ENCODE measurements around the gene SIRT4. TPM values are rescaled to one million over a fixed set of nuclear protein-coding genes. Genes with fewer than 3 reads are reported as not detected.
"Not testable (repeated sequence)": the region's sequence is repeated elsewhere in the genome, so short reads cannot be mapped to it uniquely, and the experiment has no call there.

SIRT4 gene, protein sequence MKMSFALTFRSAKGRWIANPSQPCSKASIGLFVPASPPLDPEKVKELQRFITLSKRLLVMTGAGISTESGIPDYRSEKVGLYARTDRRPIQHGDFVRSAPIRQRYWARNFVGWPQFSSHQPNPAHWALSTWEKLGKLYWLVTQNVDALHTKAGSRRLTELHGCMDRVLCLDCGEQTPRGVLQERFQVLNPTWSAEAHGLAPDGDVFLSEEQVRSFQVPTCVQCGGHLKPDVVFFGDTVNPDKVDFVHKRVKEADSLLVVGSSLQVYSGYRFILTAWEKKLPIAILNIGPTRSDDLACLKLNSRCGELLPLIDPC
- total RNA-seq, result 1 to 10 TPM; 2.4 to 2.6 TPM

GRCh38 chr12:120301962-120302815 is at the start of gene SIRT4:
Gene SIRT4, plus strand, starts transcription at chr12:120302321. Its CDS starts 1,241 bp downstream, at chr12:120303562.
- Mint-ChIP-seq H3K36me3 (no peaks in the 10 kb centered on the region), H3K27me3 (no peaks in the 10 kb centered on the region), H3K9me3 (no peaks in the 10 kb centered on the region), H3K27ac (peak within 1 kb of the TSS; percentile 57 to 85), H3K4me3 (peak within 1 kb of the TSS; percentile 96), H3K4me1 (ENCODE audit: low read depth in 2 of 2) (peaks cover 6 to 10% of the 10 kb centered on the region in 2 donors)
- peak; percentile 99 to 100 for ATAC-seq
- DNase-seq (ENCODE audit: low spot score), result peak; percentile 91

- Mint-ChIP-seq H3K4me3 (peak overlapping the region; percentile 83), H3K27ac (peak overlapping the region; percentile 80 to 83), H3K4me1 (ENCODE audit: low read depth in 2 of 2) (peaks cover 79 to 84% of the 10 kb centered on the region in 2 donors)
- ATAC-seq, result peak; percentile 40 to 70
- not testable (repeated sequence) for H3K27me3 Mint-ChIP-seq; H3K36me3 Mint-ChIP-seq; DNase-seq (ENCODE audit: low spot score); H3K9me3 Mint-ChIP-seq
Measured at GRCh38 chr12:120253313-120253712, 48.8 kb upstream of the SIRT4 start.

- Mint-ChIP-seq H3K4me1 (ENCODE audit: low read depth in 2 of 2) (peaks cover 76 to 81% of the 10 kb centered on the region in 2 donors), H3K27me3 (no peaks in the 10 kb centered on the region), H3K4me3 (peak overlapping the region; percentile 58), H3K9me3 (no peaks in the 10 kb centered on the region), H3K27ac (peak overlapping the region; percentile 77 to 83), H3K36me3 (peaks cover 8% of the 10 kb centered on the region)
- DNase-seq (ENCODE audit: low spot score) (peak; percentile 38), ATAC-seq (no peak)
Measured at GRCh38 chr12:120254809-120255208, 47.3 kb upstream of the SIRT4 start.

DNA sequence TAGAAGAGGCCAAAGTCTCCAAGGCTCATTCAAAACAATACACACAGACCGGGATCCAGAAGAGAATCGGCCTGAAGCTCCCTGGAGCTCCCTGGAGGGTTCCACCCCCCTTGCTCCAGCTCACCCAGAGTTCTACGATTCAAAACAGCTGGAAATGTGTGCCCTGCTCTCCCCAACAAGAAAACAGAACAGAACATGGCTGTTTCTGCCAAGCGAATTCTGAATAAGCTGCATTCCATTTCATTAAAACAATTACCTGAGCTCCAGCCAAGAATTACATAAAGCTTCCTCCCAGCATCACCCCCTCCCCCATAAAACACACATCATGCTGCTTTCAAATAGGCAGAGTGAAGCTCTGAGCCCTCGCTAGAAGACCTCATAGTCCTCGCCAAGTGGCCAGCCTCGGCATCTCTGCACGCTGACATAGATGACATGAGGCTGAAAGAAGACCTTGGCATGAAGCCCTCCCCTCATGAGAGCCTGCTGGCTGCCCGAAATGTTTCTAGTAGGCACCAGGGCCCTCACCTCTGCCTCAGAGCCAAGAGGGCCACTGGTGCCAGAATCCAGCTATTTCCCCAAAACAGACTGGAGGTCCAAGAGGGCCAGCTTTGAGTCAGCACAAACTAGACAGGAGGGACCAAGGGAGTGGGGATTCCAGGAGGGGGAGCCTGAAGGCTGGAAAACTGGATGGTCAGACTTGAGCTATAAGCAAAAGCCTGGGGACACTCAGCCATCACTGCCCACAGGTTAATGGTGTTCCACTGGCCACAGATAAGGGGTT is 44.9 kb upstream of the SIRT4 start:
- no peak for DNase-seq (ENCODE audit: low spot score)
- Mint-ChIP-seq H3K36me3 (peaks cover 8% of the 10 kb centered on the region), H3K27ac (peak overlapping the region; percentile 56 to 63), H3K27me3 (no peaks in the 10 kb centered on the region), H3K9me3 (no peaks in the 10 kb centered on the region), H3K4me1 (ENCODE audit: low read depth in 2 of 2) (peaks cover 79 to 82% of the 10 kb centered on the region in 2 donors), H3K4me3 (peak overlapping the region; percentile 4)
- ATAC-seq, result no peak

GRCh38 chr12:120258323-120258896 is 43.7 kb upstream of the SIRT4 start:
- Mint-ChIP-seq H3K27ac (peak overlapping the region; percentile 56 to 63), H3K36me3 (peaks cover 13% of the 10 kb centered on the region), H3K4me1 (ENCODE audit: low read depth in 2 of 2) (peaks cover 77 to 81% of the 10 kb centered on the region in 2 donors), H3K4me3 (peak overlapping the region; percentile 16), H3K9me3 (no peaks in the 10 kb centered on the region), H3K27me3 (no peaks in the 10 kb centered on the region)
- ATAC-seq (no peak), DNase-seq (ENCODE audit: low spot score) (peak; percentile 29)

DNA sequence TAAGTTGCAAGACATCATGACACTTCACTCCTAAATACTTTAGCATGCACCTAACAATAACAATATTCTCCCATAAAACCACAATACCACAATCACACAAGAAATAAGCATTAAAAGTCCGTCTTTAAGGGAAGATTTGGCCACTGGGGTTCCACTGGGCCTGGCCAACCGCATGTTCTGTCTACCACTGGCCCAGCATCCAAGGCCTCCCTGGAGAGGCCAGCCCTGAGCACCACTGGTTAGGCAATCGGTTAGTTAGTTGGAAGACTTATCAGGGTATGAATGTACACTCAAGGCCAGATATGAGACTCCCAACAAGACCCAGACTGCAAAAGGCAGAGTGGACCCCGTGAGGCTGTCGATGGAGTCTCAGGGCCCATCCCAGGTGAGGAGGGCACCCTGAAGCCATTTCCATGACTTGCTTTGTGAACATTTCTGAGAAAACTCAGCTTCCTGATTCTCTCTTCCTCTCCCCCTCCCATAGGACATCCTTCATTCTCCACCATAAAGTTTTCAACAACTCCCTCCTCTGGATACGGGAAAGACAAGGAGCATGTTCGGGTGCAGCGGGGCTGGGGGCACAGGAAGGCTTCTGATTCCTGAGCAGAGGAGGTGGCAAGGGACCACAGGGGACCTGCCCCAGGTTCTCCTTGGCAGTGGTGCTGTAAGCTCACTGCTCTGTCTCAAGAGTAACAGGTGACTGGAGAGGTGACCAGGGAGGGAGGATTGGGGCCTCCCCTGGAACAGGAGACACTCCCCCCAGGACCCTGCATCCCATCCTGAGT is 42.5 kb upstream of the SIRT4 start:
- peak overlapping the region; percentile 56 to 63 for H3K27ac Mint-ChIP-seq
- no peaks in the 10 kb centered on the region for H3K9me3 Mint-ChIP-seq

DNA sequence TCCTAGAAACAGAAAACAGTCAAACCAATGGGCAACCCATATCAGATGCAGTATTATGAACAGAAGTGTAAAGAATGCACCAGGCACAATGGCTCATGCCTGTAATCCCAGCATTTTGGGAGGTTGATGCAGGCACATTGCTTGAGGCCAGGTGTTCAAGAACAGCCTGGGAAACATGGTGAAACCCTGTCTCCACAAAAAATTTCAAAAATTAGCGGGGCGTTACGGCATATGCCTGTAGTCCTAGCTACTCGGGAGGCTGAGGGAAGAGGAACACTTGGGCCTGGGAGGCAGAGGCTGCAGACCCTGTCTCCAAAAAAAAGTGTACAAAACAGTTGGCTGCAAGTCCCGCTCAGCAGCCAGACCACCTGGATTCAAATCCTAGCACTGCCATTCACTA is 41.5 kb upstream of the SIRT4 start:
- peak; percentile 0 for DNase-seq (ENCODE audit: low spot score)
- H3K4me1 Mint-ChIP-seq (ENCODE audit: low read depth in 2 of 2), result peaks cover 76 to 77% of the 10 kb centered on the region in 2 donors
- H3K27ac Mint-ChIP-seq, result peak overlapping the region; percentile 56 to 63
- H3K27me3 Mint-ChIP-seq, result no peaks in the 10 kb centered on the region
- peaks cover 5% of the 10 kb centered on the region for H3K36me3 Mint-ChIP-seq
- no peak for ATAC-seq
- H3K4me3 Mint-ChIP-seq, result peak overlapping the region; percentile 42
- no peaks in the 10 kb centered on the region for H3K9me3 Mint-ChIP-seq

More for the DNA sequence above, 42.5 kb upstream of the SIRT4 start:
- H3K36me3 Mint-ChIP-seq, result peaks cover 12% of the 10 kb centered on the region
- DNase-seq (ENCODE audit: low spot score) (peak; percentile 57), ATAC-seq (no peak)
- no peaks in the 10 kb centered on the region for H3K27me3 Mint-ChIP-seq
- H3K4me1 Mint-ChIP-seq (ENCODE audit: low read depth in 2 of 2), result peaks cover 78 to 81% of the 10 kb centered on the region in 2 donors
- peak overlapping the region; percentile 42 for H3K4me3 Mint-ChIP-seq

GRCh38 chr12:120261951-120262851 is 39.9 kb upstream of the SIRT4 start:
- DNase-seq (ENCODE audit: low spot score) (peak; percentile 62), ATAC-seq (peak in 1 of 2 donors; percentile 51)
- Mint-ChIP-seq H3K27ac (peak overlapping the region; percentile 81 to 96), H3K36me3 (peaks cover 5% of the 10 kb centered on the region), H3K9me3 (no peaks in the 10 kb centered on the region), H3K27me3 (no peaks in the 10 kb centered on the region), H3K4me3 (peak overlapping the region; percentile 98), H3K4me1 (ENCODE audit: low read depth in 2 of 2) (peaks cover 69 to 71% of the 10 kb centered on the region in 2 donors)

DNA sequence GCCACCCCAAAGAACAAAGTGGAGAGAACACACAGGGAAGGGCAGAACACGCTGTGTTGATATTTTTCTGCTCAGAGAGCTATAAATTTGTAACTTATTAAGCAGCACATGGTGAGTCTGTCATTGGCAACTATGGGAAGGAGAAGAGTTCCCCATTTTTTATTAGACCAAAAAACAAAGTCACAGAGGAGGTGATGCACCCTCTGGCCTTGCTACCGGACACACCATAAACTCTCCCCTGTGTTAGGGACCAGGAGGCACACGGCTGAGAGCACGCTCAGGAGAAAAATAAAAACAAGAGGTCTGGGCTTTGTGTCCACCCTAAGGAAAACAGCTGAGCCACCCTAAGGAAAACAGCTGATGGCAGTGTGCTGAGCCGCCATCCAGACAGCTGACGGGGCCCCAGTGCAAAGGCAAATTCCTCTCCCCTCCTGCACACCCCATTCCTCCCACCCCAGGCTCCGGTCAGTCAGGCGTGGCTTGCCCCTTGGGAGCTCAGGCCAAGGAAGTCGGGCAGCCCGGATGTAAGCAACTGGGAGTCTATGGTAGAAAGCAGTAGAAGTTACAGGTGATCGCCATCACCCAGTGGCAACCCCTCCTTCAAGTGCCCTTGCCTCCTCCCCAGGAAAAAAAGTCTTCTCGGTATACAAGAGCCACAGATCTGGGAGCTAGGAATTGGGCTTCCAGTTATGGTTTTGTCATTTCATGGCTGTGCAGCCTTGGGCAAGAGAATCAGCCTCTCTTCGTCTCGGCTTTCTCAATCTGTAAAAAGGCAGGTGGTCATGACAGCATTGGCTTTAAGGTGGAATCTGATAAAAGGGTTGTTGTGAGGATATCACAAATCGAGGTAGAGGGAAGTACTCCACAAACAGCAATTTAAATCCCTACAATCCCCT is 39.0 kb upstream of the SIRT4 start:
- peaks cover 60 to 65% of the 10 kb centered on the region in 2 donors for H3K4me1 Mint-ChIP-seq (ENCODE audit: low read depth in 2 of 2)
- H3K9me3 Mint-ChIP-seq, result no peaks in the 10 kb centered on the region
- H3K4me3 Mint-ChIP-seq, result peak overlapping the region; percentile 98
- DNase-seq (ENCODE audit: low spot score), result peak; percentile 56
- peak overlapping the region; percentile 81 to 96 for H3K27ac Mint-ChIP-seq
- no peaks in the 10 kb centered on the region for H3K27me3 Mint-ChIP-seq
- ATAC-seq, result no peak
- peaks cover 5% of the 10 kb centered on the region for H3K36me3 Mint-ChIP-seq

DNA sequence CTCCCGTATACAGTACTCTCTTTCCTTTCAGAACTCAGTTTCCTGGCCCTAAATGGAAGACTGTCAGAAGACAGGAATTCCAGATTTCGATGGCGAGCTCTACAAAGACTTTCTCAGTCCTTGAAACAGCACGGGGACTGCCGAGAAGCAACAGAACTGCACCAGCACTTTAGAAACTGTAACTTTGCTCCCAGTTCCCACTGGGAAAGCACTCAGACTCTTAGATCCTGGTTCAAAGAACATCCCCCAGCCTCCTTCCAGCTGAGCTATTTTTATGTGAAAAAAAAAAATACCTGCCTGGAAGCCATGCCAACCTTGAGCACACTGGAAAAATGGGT is 38.4 kb upstream of the SIRT4 start:
- peak overlapping the region; percentile 98 for H3K4me3 Mint-ChIP-seq
- no peaks in the 10 kb centered on the region for H3K27me3 Mint-ChIP-seq
- no peak for ATAC-seq
- peaks cover 55 to 59% of the 10 kb centered on the region in 2 donors for H3K4me1 Mint-ChIP-seq (ENCODE audit: low read depth in 2 of 2)
- H3K36me3 Mint-ChIP-seq, result peaks cover 5% of the 10 kb centered on the region
- H3K9me3 Mint-ChIP-seq, result no peaks in the 10 kb centered on the region
- peak; percentile 15 for DNase-seq (ENCODE audit: low spot score)
- H3K27ac Mint-ChIP-seq, result peak overlapping the region; percentile 81 to 96

All from natural killer cell treated with Interleukin-12 subunit alpha and Interleukin-12 subunit beta and Interleukin-15 and Interleukin-18, amount 100 ng/mL, for 72 hours (primary cell).